Esophagus squamous epithelium (tissue), 4 donors: ENCODE measurements around the gene RUNX1.

Experiments used
- CTCF ChIP-seq, 6 experiments: fragments of 450-650 bp in 4 of 6; fragments of 200-600 bp in 2 of 6; sonication (generic) in 2 of 6; IDR thresholded peaks; one replicate each; pipeline ENCODE4 v1.5.1; 2016 to 2019; ENCODE audit warnings: antibody characterized with exemption in 6 of 6, mild to moderate bottlenecking in 4 of 6, moderate library complexity in 4 of 6
- POLR2A ChIP-seq, 4 donors: fragments of 450-650 bp; IDR thresholded peaks; one replicate each; pipeline ENCODE4 v1.6.1; 2017; ENCODE audit warnings: antibody characterized with exemption in 4 of 4, mild to moderate bottlenecking in 4 of 4, moderate library complexity in 3 of 4

GRCh38 chr21:35095859-35096291, 46.8 kb upstream of the RUNX1 start:
- TF ChIP-seq CTCF (IDR thresholded peaks at IDR 0.05): no peak
- no peak for TF ChIP-seq POLR2A (IDR thresholded peaks at IDR 0.05)
